ENCODE measurements around the gene MACROD2. TPM values are rescaled to one million over a fixed set of nuclear protein-coding genes. Genes with fewer than 3 reads are reported as not detected.

Gene MACROD2
- total RNA-seq, 4 donors from 2014 or later = 2.9 to 11.3 (median 8.0) TPM

DNA sequence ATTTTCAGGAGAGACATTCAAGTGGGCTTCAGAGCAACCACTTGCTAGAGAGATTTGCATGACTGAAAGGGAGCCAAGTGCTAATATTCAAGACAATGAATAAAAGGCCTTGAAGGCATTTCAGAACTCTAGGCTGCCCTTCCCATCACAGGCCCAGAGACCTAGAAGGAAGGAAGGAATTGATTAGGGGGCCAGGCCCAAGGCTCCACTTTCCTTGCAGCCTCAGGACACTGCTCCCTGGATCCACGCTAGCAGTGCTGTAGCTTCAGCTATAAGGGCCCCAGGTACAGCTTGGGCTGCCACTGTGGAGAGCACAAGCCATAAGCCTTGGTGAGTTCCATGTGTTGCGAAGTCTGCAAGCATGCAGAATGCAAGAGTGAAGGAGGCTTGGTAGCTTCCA, 1074.0 kb downstream of the MACROD2 start:
- TF ChIP-seq, protein P1, sequence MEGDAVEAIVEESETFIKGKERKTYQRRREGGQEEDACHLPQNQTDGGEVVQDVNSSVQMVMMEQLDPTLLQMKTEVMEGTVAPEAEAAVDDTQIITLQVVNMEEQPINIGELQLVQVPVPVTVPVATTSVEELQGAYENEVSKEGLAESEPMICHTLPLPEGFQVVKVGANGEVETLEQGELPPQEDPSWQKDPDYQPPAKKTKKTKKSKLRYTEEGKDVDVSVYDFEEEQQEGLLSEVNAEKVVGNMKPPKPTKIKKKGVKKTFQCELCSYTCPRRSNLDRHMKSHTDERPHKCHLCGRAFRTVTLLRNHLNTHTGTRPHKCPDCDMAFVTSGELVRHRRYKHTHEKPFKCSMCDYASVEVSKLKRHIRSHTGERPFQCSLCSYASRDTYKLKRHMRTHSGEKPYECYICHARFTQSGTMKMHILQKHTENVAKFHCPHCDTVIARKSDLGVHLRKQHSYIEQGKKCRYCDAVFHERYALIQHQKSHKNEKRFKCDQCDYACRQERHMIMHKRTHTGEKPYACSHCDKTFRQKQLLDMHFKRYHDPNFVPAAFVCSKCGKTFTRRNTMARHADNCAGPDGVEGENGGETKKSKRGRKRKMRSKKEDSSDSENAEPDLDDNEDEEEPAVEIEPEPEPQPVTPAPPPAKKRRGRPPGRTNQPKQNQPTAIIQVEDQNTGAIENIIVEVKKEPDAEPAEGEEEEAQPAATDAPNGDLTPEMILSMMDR (IDR thresholded peaks at IDR 0.05; ENCODE audit: low read depth) = no peak

DNA sequence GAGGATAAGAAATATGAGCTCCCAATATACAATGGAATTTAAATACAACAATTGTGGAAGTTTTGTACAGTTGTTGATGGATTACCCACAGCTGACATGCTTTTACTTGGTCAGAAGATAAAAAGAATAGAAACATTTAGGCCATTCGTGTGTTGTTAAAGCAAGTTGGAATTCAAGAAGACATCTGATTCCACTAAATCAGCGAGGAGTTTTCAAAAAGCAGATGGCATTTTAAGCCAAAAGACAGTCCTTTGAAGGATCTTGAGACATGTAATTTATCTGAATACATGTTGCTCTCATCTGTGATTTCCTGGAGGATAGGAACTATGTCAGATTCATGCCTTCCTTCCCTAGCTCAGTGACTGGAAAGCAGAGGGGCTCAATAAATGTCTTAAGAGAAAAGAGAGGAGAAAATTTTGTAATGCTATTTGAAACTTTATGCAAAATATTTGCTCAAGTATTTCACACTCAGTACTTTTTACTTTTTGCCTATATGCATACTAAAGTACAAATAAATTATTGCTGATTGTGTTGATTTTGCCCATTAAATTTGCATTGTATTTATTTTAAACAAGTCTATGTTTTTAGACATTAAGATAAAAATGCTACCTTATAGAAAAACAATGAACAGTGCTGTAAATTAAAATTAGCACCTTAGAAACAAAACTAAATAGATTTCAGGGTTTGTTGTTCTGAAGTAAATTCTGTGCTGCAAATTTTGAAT, 1075.9 kb downstream of the MACROD2 start:
- TF ChIP-seq, protein P1 (IDR thresholded peaks at IDR 0.05; ENCODE audit: low read depth) = no peak

DNA sequence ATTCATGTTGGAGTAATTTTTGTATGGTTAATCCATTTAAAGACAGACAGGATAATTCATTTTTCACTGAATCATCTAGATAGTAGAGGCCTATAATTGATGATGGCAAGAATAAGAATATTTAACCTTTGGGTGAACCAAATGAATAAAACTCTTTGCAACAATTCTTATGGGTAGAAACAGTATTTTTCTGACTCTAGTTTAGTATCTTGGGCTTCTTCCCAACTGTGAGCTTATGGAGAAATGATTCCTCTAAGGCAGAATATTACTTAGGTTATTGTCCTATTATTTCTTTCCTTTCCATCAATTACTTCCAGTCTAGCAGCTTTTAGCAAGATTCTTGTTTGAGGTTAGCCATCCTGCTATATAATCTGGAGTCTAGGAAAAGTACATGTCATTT, 1077.0 kb downstream of the MACROD2 start:
- TF ChIP-seq, protein P1 (IDR thresholded peaks at IDR 0.05; ENCODE audit: low read depth) = no peak

DNA sequence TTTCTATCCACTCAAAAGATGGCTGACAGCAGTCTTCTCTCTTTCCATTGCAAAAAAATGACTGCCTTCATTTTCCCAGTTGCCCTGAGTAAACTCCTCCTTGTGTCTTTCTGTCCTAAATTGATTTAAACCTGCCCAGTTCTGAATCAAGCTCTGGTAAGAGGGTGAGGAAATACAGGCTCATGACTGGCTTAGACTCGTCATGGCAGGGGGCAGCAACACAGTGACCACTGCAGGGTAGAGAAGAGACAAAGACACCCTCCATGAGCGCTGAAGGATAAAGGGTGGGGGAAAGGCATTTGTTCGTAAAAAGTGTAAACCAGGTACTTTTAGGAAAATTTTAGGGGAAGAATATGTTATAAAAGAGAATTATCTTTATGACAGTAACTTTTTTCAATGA, 1080.3 kb downstream of the MACROD2 start:
- TF ChIP-seq, protein P1 (IDR thresholded peaks at IDR 0.05; ENCODE audit: low read depth) = no peak

DNA sequence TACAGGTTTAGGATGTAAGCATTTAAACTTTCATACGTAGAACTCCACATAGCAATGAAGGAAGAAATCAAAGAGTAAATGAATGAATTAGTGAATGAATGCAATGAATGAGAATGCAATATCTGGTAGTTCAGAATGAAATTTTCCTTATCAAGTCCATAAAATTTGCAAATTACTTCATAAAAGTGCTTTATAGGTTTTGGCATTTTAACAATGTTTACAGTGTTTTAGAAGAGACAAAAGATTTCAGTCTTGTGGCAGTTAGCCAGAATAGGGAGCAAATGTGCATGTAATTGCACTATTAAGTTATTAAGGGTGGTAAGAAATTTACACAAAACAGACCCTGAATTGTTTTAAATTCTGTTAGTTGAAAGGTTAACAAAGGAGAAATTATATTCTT, 1081.5 kb downstream of the MACROD2 start:
- TF ChIP-seq, protein P1 (IDR thresholded peaks at IDR 0.05; ENCODE audit: low read depth) = no peak

DNA sequence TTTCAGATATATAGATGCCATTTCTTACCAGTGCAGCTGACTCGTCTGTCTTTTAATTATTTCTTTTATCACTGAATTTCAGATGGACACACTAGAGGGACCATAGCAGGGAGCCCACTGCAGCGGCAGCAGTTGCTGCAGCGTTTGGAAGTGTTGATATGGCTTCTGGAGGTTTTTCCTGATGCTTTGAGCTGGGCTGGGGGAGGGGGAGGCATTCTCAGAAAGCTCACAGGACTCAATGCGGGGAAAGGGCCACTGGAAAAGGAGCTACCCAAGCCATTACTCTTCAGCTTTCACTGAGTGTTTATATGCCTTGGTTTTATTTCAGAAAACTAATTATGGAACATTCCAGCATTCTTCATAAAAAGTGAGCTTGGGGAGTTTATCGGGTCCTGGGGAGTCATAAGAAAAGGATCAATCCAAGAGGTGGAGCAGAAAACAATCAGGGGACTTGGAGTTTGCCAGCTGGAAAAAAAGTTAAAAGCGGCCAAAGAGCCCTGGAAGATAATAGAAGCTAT, 1082.5 kb downstream of the MACROD2 start:
- TF ChIP-seq, protein P1 (IDR thresholded peaks at IDR 0.05; ENCODE audit: low read depth) = no peak

DNA sequence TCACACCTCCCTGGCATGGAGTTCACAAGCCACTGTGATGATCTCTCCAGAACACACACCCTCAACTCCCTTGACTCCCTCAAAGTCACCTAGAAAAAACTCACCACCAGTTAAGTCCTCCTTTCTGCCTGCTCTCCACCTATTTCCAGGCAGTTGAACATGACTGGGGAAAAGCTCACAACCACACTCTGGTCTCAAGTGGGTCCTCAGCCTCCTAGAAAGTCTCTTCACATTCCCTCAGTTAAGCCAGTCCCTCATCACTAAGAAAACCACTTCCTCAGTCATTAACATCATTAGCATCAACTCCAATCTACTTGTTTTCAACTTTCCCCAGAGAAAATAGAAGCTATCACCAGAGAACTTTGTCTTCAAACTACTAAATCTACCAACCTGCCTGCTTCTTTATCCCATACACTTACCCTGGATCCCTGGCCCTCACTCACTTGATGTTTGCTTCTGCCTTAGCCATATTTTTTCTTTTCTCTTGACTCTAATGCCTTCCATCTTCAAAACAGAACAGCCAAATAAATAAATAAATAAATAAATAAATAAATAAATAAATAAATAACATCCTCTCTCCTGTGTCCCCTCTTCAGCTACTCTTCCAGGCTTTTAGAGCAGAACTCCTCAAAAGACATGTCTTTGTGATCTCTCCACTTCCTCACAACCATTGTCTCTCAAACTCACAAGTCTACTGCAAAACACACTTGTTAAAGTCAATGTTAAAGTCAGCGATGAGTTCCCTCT, 1084.5 kb downstream of the MACROD2 start:
- TF ChIP-seq, protein P1 (IDR thresholded peaks at IDR 0.05; ENCODE audit: low read depth) = no peak

All from subcutaneous adipose tissue (tissue), 4 donors.